ENCODE results near the gene ACSM6. TPM values are rescaled to one million over a fixed set of nuclear protein-coding genes. Genes with fewer than 3 reads are reported as not detected.

Gene ACSM6
- total and polyA plus RNA-seq, 2 donors (not counting 3 experiments of a cell fraction or from before 2014, with no cell fraction given) = not detected

DNA sequence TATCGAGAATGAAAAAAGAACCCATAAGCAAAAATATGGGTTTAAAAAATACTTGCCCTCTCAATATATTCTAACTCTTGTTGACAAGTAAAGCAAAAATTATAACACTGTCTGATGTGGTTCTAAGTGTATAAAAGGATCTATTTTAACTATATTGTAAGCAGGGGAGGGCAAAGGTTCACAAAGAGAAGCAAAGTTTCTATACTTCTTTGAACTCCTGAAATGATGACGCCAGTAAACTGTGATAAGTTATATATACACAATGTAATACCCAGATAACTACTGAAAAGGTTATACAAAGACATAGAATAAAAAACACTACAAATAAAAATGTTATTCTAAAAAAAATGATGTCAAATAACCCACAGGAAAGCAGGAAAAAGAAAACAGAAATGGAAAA lies 59.6 kb downstream of the ACSM6 start:
- H2AFZ ChIP-seq (ENCODE audit: low read depth, low read length) = no peak overlapping the region
- no peak overlapping the region for H3K9ac ChIP-seq (replicated peaks; ENCODE audit: extremely low read depth, insufficient read depth, low read length)
- H3K79me2 ChIP-seq (ENCODE audit: control insufficient read depth, insufficient read depth, low read length) = peaks cover 5% of the 10 kb centered on the region
- TF ChIP-seq, protein P1, sequence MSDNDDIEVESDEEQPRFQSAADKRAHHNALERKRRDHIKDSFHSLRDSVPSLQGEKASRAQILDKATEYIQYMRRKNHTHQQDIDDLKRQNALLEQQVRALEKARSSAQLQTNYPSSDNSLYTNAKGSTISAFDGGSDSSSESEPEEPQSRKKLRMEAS (IDR thresholded peaks at IDR 0.05; ENCODE audit: insufficient read depth, insufficient read length) = no peak
- TF ChIP-seq POLR2AphosphoS5 (IDR thresholded peaks at IDR 0.05; ENCODE audit: insufficient read depth, low read depth, low read length) = no peak
- TF ChIP-seq MYC (IDR thresholded peaks at IDR 0.05; ENCODE audit: low read depth, low read length) = no peak
- no peak for TF ChIP-seq POLR2A (IDR thresholded peaks at IDR 0.05; ENCODE audit: low read depth, low read length)
- no peak for TF ChIP-seq EZH2 (IDR thresholded peaks at IDR 0.05; ENCODE audit: borderline replicate concordance, low read depth, low read length, severe bottlenecking)
- no peak for TF ChIP-seq JUN (IDR thresholded peaks at IDR 0.05; ENCODE audit: borderline replicate concordance, insufficient read depth, insufficient read length, low read depth)
- no peak for TF ChIP-seq FOS (IDR thresholded peaks at IDR 0.05; ENCODE audit: borderline replicate concordance, insufficient read depth, low read length)
- TF ChIP-seq, protein P2, sequence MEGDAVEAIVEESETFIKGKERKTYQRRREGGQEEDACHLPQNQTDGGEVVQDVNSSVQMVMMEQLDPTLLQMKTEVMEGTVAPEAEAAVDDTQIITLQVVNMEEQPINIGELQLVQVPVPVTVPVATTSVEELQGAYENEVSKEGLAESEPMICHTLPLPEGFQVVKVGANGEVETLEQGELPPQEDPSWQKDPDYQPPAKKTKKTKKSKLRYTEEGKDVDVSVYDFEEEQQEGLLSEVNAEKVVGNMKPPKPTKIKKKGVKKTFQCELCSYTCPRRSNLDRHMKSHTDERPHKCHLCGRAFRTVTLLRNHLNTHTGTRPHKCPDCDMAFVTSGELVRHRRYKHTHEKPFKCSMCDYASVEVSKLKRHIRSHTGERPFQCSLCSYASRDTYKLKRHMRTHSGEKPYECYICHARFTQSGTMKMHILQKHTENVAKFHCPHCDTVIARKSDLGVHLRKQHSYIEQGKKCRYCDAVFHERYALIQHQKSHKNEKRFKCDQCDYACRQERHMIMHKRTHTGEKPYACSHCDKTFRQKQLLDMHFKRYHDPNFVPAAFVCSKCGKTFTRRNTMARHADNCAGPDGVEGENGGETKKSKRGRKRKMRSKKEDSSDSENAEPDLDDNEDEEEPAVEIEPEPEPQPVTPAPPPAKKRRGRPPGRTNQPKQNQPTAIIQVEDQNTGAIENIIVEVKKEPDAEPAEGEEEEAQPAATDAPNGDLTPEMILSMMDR (IDR thresholded peaks at IDR 0.05; ENCODE audit: extremely low read depth in 1 of 2, insufficient read depth in 1 of 2, low read depth in 1 of 2, low read length in 2 of 2) = no peak
- no peak for TF ChIP-seq GATA2 (IDR thresholded peaks at IDR 0.05; ENCODE audit: insufficient read depth, insufficient read length, low read depth, low read length)
- no peak overlapping the region for H3K4me3 ChIP-seq (replicated peaks in 1 of 3; ENCODE audit: insufficient read depth in 1 of 3, low read depth in 1 of 3, low read length in 3 of 3)
- ChIA-PET POLR2A (interaction anchor here (0.6 kb wide), 1 partner anchor 31 kb away, joined by 4 read pairs; no protein-coding TSS in a partner anchor), CTCF (interaction anchor here (0.7 to 1.6 kb wide), 3 partner anchors 76 to 110 kb away, joined by 3 to 9 read pairs (median 7); no protein-coding TSS in a partner anchor)
- no TSS peak for BruUV-seq (replicated peaks)
- H3K4me1 ChIP-seq (ENCODE audit: control insufficient read depth, extremely low read depth, insufficient read depth, low read length) = peaks cover 26% of the 10 kb centered on the region
- H3K36me3 ChIP-seq (ENCODE audit: control insufficient read depth in 2 of 2, extremely low read depth in 1 of 2, insufficient read depth in 2 of 2, low read length in 2 of 2) = no peaks in the 10 kb centered on the region
- FAIRE-seq (no peak), DNase-seq (ENCODE audit: low read depth, low spot score) (no peak)
- H3K27ac ChIP-seq (ENCODE audit: insufficient read depth, low read depth, low read length) = no peak overlapping the region
- intact Hi-C loops (cut with micrococcal nuclease) = no loop called here
- H4K20me1 ChIP-seq (replicated peaks; ENCODE audit: control insufficient read depth, extremely low read depth, insufficient read depth, low read length) = no peaks in the 10 kb centered on the region
- H3K9me3 ChIP-seq (replicated peaks; ENCODE audit: control insufficient read depth, insufficient read depth, low read length) = no peaks in the 10 kb centered on the region
- H3K27me3 ChIP-seq (ENCODE audit: control insufficient read depth in 2 of 2, insufficient read depth in 2 of 2, low read length in 2 of 2) = no peaks in the 10 kb centered on the region
- no peak overlapping the region for H3K4me2 ChIP-seq (ENCODE audit: insufficient read depth, low read length)
- H3K9me1 ChIP-seq (replicated peaks; ENCODE audit: control insufficient read depth, extremely low read depth, insufficient read depth, low read length) = no peaks in the 10 kb centered on the region
- dilution Hi-C loops (cut with MboI; ENCODE audit: extremely low pct_ligation_motif_present, low sequenced_read_pairs) = no loop called here

Measured in endothelial cell of umbilical vein (primary cell).